HCT116 (cell line): Measurements from ENCODE around the gene TRIML2. TPM values are rescaled to one million over a fixed set of nuclear protein-coding genes. Genes with fewer than 3 reads are reported as not detected.

Source experiments
- ATAC-seq: fragments of 200-7000 bp; cut with Tn5 transposase; 2 replicates; pipeline ENCODE4 v1.9.1; 2020; ENCODE audit warnings: mild to moderate bottlenecking, moderate library complexity
- BruUV-seq: library from RNA; stranded (reverse); fragments of 400-500 nt; replicated peaks from 2 replicates; lab custom pipeline; 2021; lab: Mats Ljungman, UMichigan
- CTCF ChIA-PET: fragments of 300-600 bp; sonication (Branson Sonifier 250); formaldehyde crosslinking; loops from one replicate; lab custom pipeline; 2021; ENCODE audit warnings: antibody characterized with exemption; lab: Charles Lee
- POLR2A ChIA-PET: fragments of 300-600, 350-600 bp; sonication (Branson Sonifier 250); formaldehyde crosslinking; loops from one replicate; lab custom pipeline; 2021; ENCODE audit warnings: antibody characterized with exemption; lab: Charles Lee
- RAD21 ChIA-PET, 2 experiments: fragments of 300-600 bp; sonication (Branson Sonifier 250); formaldehyde crosslinking; loops; one replicate each; lab custom pipeline; 2023; ENCODE audit warnings: low total read pairs in 2 of 2; ENCODE audit not compliant: uncharacterized antibody in 2 of 2, unreplicated experiment in 2 of 2, low non-redundant PET in 1 of 2; lab: Charles Lee
- DNase-seq: peaks from one replicate; pipeline ENCODE4 v3.0.0-alpha.2; 2010; ENCODE audit warnings: low read depth, low spot score
- H2AFZ ChIP-seq: fragments of 200-600 bp; shearing (Covaris generic), sonication (generic); 2 replicates; pipeline ENCODE4 v1.6.1; 2017; ENCODE audit warnings: low read depth, mixed run types, mixed read lengths, antibody characterized with exemption, low read length; ENCODE audit not compliant: poor library complexity, severe bottlenecking
- H3K27ac ChIP-seq: 2 replicates; pipeline ENCODE4 v1.5.1; 2012; ENCODE audit warnings: low read depth, low read length
- H3K27me3 ChIP-seq: fragments of 200-600 bp; sonication (generic); 2 replicates; pipeline ENCODE4 v1.6.1; 2016; ENCODE audit warnings: mixed run types, low read length, mixed read lengths; ENCODE audit not compliant: insufficient read depth
- H3K36me3 ChIP-seq, 2 experiments: fragments of 200-500 bp in 1 of 2; fragments of 200-600 bp in 1 of 2; sonication (Bioruptor generic) in 1 of 2; sonication (generic) in 1 of 2; 2 replicates each; pipeline versions ENCODE4 v1.5.1 to v1.6.1; 2014 to 2016; ENCODE audit warnings: low read length in 2 of 2, inconsistent platforms in 1 of 2, mixed read lengths in 1 of 2, mixed run types in 1 of 2; ENCODE audit not compliant: insufficient read depth in 2 of 2, control insufficient read depth in 1 of 2
- H3K4me1 ChIP-seq, 2 experiments: fragments of 200-600 bp in 1 of 2; sonication (generic) in 1 of 2; 2 replicates each; pipeline versions ENCODE4 v1.5.1 to v1.6.1; 2012 to 2017; ENCODE audit warnings: low read length in 2 of 2, inconsistent platforms in 1 of 2, mild to moderate bottlenecking in 1 of 2, mixed read lengths in 1 of 2, mixed run types in 1 of 2, moderate library complexity in 1 of 2; ENCODE audit not compliant: insufficient read depth in 2 of 2, control insufficient read depth in 1 of 2
- H3K4me2 ChIP-seq: fragments of 200-600 bp; sonication (generic); 2 replicates; pipeline ENCODE4 v1.6.1; 2017; ENCODE audit warnings: mixed run types, low read length, mixed read lengths
- H3K4me3 ChIP-seq, 2 experiments: fragments of 200-600 bp in 1 of 2; sonication (generic) in 1 of 2; replicated peaks in 1 of 2; 2 replicates each; pipeline ENCODE4 v1.5.1; 2011 to 2016; ENCODE audit warnings: low read length in 2 of 2, control low read depth in 1 of 2, low read depth in 1 of 2, mild to moderate bottlenecking in 1 of 2, mixed read lengths in 1 of 2, mixed run types in 1 of 2
- H3K79me2 ChIP-seq: fragments of 200-600 bp; sonication (generic); 2 replicates; pipeline ENCODE4 v1.6.1; 2017; ENCODE audit warnings: mild to moderate bottlenecking, mixed run types, low read length, moderate library complexity, mixed read lengths; ENCODE audit not compliant: insufficient read depth
- H3K9ac ChIP-seq: fragments of 200-600 bp; sonication (generic); 2 replicates; pipeline ENCODE4 v1.6.1; 2016; ENCODE audit warnings: low read length, mixed read lengths
- H3K9me2 ChIP-seq: fragments of 200-600 bp; sonication (generic), shearing (Covaris generic); 2 replicates; pipeline ENCODE4 v1.6.1; 2017; ENCODE audit warnings: mixed run types, mild to moderate bottlenecking, moderate library complexity; ENCODE audit not compliant: insufficient read depth
- H3K9me3 ChIP-seq, 2 experiments: fragments of 200-500 bp in 1 of 2; fragments of 200-600 bp in 1 of 2; sonication (Bioruptor generic) in 1 of 2; sonication (generic) in 1 of 2; 2 replicates each; pipeline ENCODE4 v1.6.1; 2014 to 2017; ENCODE audit warnings: low read length in 2 of 2, mixed read lengths in 2 of 2, inconsistent platforms in 1 of 2, low read depth in 1 of 2, mild to moderate bottlenecking in 1 of 2, mixed run types in 1 of 2, moderate library complexity in 1 of 2; ENCODE audit not compliant: control insufficient read depth in 1 of 2, insufficient read depth in 1 of 2
- H4K20me1 ChIP-seq: fragments of 200-600 bp; sonication (generic), shearing (Covaris generic); 2 replicates; pipeline ENCODE4 v1.6.1; 2017; ENCODE audit warnings: mixed run types, mild to moderate bottlenecking, moderate library complexity; ENCODE audit not compliant: insufficient read depth
- CBX3 ChIP-seq: IDR thresholded peaks from 2 replicates; pipeline ENCODE4 v1.6.1; 2012; ENCODE audit warnings: low read depth
- CEBPB ChIP-seq: IDR thresholded peaks from 2 replicates; pipeline ENCODE4 v1.6.1; 2012; ENCODE audit warnings: low read depth
- EGR1 ChIP-seq: IDR thresholded peaks from 2 replicates; pipeline ENCODE4 v1.6.1; 2012; ENCODE audit warnings: low read depth
- ELF1 ChIP-seq: IDR thresholded peaks from 2 replicates; pipeline ENCODE4 v1.6.1; 2012; ENCODE audit warnings: low read depth, borderline replicate concordance
- FOSL1 ChIP-seq: IDR thresholded peaks from 2 replicates; pipeline ENCODE4 v1.6.1; 2012; ENCODE audit warnings: low read depth
- JUND ChIP-seq: IDR thresholded peaks from 2 replicates; pipeline ENCODE4 v1.6.1; 2012
- POLR2AphosphoS5 ChIP-seq: IDR thresholded peaks from 2 replicates; pipeline ENCODE4 v1.6.1; 2011; ENCODE audit warnings: mild to moderate bottlenecking, low read depth, low read length, moderate library complexity
- RAD21 ChIP-seq: IDR thresholded peaks from 2 replicates; pipeline ENCODE4 v1.6.1; 2012; ENCODE audit warnings: low read depth, mild to moderate bottlenecking
- SIN3A ChIP-seq: IDR thresholded peaks from 2 replicates; pipeline ENCODE4 v1.6.1; 2012; ENCODE audit warnings: low read depth
- SP1 ChIP-seq: IDR thresholded peaks from 2 replicates; pipeline ENCODE4 v1.6.1; 2012; ENCODE audit warnings: low read depth
- SRF ChIP-seq: IDR thresholded peaks from 2 replicates; pipeline ENCODE4 v1.6.1; 2012; ENCODE audit warnings: low read depth
- intact Hi-C: fragments of 100-400 bp; cut with micrococcal nuclease; formaldehyde crosslinking; loops from 2 replicates; pipeline ENCODE4 v1.10.0; 2022
- total RNA-seq: library from RNA; stranded (reverse); gene quantifications from one replicate; pipeline ENCODE4 v1.2.1, GENCODE V29; 2021; ENCODE audit not compliant: unreplicated experiment
- TF ChIP-seq, protein P1 (sequence below), 3 experiments: fragments of 200-600 bp in 1 of 3; sonication (generic) in 1 of 3; IDR thresholded peaks in 2 of 3; conservative IDR thresholded peaks in 1 of 3; 2 replicates each; pipeline ENCODE4 v1.5.1; 2012 to 2017; ENCODE audit warnings: low read depth in 2 of 3, low read length in 2 of 3, antibody characterized with exemption in 1 of 3, borderline replicate concordance in 1 of 3, control low read depth in 1 of 3, mild to moderate bottlenecking in 1 of 3, mixed read lengths in 1 of 3, mixed run types in 1 of 3, moderate library complexity in 1 of 3; ENCODE audit not compliant: insufficient read depth in 1 of 3
- TF ChIP-seq, protein P2 (sequence below): IDR thresholded peaks from 2 replicates; pipeline ENCODE4 v1.6.1; 2011; ENCODE audit warnings: mild to moderate bottlenecking, low read length, moderate library complexity; ENCODE audit not compliant: insufficient replicate concordance; ENCODE audit errors: extremely low read depth
- TF ChIP-seq, protein P3 (sequence below): IDR thresholded peaks from 2 replicates; pipeline ENCODE4 v1.6.1; 2012; ENCODE audit warnings: low read depth

The TRIML2 gene
- total RNA-seq, 1 experiment from 2014 or later: 6.3 TPM

DNA sequence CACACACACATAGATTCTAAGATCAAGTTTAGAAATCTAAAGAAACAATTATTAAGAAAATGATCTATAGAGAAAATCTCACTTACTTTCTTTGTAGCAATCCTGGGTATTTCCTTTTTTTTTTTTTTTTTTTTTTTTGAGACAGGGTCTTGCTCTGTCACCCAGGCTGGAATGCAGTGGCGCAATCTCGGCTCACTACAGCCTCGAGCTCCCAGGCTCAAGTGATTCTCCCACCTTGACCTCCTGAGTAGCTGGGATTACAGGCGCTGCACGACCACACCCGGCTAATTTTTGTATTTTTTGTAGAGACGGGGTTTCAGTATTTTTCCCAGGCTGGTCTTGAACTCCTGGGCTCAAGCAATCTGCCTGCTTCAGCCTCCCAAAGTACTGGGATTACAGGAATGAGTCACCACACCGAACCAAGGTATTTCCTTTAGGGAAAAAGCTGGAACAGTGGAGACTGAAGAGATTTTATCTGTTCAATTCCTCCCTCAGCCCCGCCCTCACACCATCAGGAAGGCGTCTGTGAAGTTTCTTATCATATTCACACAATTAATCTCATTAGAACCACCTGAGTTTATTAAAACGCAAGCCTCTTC, at the start of gene TRIML2 (continued):
- TF ChIP-seq, protein P1, sequence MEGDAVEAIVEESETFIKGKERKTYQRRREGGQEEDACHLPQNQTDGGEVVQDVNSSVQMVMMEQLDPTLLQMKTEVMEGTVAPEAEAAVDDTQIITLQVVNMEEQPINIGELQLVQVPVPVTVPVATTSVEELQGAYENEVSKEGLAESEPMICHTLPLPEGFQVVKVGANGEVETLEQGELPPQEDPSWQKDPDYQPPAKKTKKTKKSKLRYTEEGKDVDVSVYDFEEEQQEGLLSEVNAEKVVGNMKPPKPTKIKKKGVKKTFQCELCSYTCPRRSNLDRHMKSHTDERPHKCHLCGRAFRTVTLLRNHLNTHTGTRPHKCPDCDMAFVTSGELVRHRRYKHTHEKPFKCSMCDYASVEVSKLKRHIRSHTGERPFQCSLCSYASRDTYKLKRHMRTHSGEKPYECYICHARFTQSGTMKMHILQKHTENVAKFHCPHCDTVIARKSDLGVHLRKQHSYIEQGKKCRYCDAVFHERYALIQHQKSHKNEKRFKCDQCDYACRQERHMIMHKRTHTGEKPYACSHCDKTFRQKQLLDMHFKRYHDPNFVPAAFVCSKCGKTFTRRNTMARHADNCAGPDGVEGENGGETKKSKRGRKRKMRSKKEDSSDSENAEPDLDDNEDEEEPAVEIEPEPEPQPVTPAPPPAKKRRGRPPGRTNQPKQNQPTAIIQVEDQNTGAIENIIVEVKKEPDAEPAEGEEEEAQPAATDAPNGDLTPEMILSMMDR (IDR thresholded peaks at IDR 0.05 in 2 of 3, conservative IDR thresholded peaks at IDR 0.05 in 1 of 3; ENCODE audit: borderline replicate concordance in 1 of 3, insufficient read depth in 1 of 3, low read depth in 2 of 3, low read length in 2 of 3): no peak
- TF ChIP-seq SIN3A (0 out of 2 replicates have a peak, but pooled peaks have one; percentile 24), RAD21 (no peak), POLR2AphosphoS5 (no peak; the same call in 1 of the 2 replicates), EGR1 (no peak)

DNA sequence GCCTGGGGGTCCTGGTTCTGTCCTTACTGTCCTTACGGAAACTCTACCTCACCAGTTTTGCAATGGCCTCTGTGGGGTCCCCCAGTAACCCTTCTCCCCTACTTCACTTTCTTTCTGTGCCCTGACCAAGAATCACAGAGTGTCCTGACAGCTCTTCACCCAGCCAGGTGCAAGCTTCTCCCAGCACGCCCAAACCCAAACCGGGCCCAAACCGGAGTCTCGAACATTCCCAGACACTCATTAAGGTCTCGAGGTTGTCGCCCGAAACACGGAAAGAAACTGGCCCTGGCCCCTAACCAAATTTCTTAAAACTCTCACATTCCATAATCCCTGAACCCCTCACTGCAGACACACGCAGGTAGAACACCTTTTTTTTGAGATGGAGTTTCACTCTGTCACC, 48.9 kb upstream of the TRIML2 start:
- H3K27ac ChIP-seq: no peak overlapping the region
- RAD21 ChIA-PET: no interaction called here
- no peaks in the 10 kb centered on the region for H3K36me3 ChIP-seq
- TF ChIP-seq, protein P1 (IDR thresholded peaks at IDR 0.05 in 2 of 3, conservative IDR thresholded peaks at IDR 0.05 in 1 of 3; ENCODE audit: borderline replicate concordance in 1 of 3, insufficient read depth in 1 of 3, low read depth in 2 of 3, low read length in 2 of 3): no peak
- TF ChIP-seq, protein P2, sequence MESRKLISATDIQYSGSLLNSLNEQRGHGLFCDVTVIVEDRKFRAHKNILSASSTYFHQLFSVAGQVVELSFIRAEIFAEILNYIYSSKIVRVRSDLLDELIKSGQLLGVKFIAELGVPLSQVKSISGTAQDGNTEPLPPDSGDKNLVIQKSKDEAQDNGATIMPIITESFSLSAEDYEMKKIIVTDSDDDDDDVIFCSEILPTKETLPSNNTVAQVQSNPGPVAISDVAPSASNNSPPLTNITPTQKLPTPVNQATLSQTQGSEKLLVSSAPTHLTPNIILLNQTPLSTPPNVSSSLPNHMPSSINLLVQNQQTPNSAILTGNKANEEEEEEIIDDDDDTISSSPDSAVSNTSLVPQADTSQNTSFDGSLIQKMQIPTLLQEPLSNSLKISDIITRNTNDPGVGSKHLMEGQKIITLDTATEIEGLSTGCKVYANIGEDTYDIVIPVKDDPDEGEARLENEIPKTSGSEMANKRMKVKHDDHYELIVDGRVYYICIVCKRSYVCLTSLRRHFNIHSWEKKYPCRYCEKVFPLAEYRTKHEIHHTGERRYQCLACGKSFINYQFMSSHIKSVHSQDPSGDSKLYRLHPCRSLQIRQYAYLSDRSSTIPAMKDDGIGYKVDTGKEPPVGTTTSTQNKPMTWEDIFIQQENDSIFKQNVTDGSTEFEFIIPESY: no peak
- TF ChIP-seq, protein P3, sequence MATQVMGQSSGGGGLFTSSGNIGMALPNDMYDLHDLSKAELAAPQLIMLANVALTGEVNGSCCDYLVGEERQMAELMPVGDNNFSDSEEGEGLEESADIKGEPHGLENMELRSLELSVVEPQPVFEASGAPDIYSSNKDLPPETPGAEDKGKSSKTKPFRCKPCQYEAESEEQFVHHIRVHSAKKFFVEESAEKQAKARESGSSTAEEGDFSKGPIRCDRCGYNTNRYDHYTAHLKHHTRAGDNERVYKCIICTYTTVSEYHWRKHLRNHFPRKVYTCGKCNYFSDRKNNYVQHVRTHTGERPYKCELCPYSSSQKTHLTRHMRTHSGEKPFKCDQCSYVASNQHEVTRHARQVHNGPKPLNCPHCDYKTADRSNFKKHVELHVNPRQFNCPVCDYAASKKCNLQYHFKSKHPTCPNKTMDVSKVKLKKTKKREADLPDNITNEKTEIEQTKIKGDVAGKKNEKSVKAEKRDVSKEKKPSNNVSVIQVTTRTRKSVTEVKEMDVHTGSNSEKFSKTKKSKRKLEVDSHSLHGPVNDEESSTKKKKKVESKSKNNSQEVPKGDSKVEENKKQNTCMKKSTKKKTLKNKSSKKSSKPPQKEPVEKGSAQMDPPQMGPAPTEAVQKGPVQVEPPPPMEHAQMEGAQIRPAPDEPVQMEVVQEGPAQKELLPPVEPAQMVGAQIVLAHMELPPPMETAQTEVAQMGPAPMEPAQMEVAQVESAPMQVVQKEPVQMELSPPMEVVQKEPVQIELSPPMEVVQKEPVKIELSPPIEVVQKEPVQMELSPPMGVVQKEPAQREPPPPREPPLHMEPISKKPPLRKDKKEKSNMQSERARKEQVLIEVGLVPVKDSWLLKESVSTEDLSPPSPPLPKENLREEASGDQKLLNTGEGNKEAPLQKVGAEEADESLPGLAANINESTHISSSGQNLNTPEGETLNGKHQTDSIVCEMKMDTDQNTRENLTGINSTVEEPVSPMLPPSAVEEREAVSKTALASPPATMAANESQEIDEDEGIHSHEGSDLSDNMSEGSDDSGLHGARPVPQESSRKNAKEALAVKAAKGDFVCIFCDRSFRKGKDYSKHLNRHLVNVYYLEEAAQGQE: no peak
- no peak for TF ChIP-seq EGR1
- no peak for TF ChIP-seq POLR2AphosphoS5
- TF ChIP-seq JUND: no peak
- no peak for TF ChIP-seq FOSL1
- TF ChIP-seq SP1: no peak
- TF ChIP-seq CBX3: no peak
- TF ChIP-seq CEBPB: no peak
- TF ChIP-seq ELF1: no peak
- no peak for TF ChIP-seq SRF
- no peak for TF ChIP-seq RAD21

More for the DNA sequence above, 48.9 kb upstream of the TRIML2 start:
- no peak overlapping the region for H3K9ac ChIP-seq
- H3K79me2 ChIP-seq: no peaks in the 10 kb centered on the region
- H3K27me3 ChIP-seq: no peaks in the 10 kb centered on the region
- H3K9me2 ChIP-seq: no peaks in the 10 kb centered on the region
- H3K4me1 ChIP-seq: peaks cover 0 to 11% of the 10 kb centered on the region in 2 experiments; a peak in 1 of 4 replicates
- no peak overlapping the region for H3K4me2 ChIP-seq
- ChIA-PET POLR2A (no interaction called here), CTCF (no interaction called here)
- no TSS peak for BruUV-seq
- no peak overlapping the region for H2AFZ ChIP-seq
- no peaks in the 10 kb centered on the region for H4K20me1 ChIP-seq
- DNase-seq (no peak), ATAC-seq (no peak)
- intact Hi-C loops: no loop called here
- H3K9me3 ChIP-seq: no peaks in the 10 kb centered on the region
- H3K4me3 ChIP-seq: no peak overlapping the region
